H9 (cell line): Measurements from ENCODE around the gene ADAM23. TPM values are rescaled to one million over a fixed set of nuclear protein-coding genes. Genes with fewer than 3 reads are reported as not detected.

ENCODE experiments used
- DNase-seq: peaks from one replicate; pipeline ENCODE4 v3.0.0-alpha.2; 2017
- H2AFZ ChIP-seq: one replicate; pipeline ENCODE4 v1.6.1; 2013; ENCODE audit warnings: mild to moderate bottlenecking, low read length, control low read depth, moderate library complexity
- H2AK5ac ChIP-seq: 2 replicates; pipeline ENCODE4 v1.6.1; 2013; ENCODE audit warnings: low read length, control low read depth, mixed read lengths; ENCODE audit not compliant: insufficient read length
- H2BK120ac ChIP-seq: one replicate; pipeline ENCODE4 v1.6.1; 2013; ENCODE audit warnings: low read depth, mild to moderate bottlenecking, low read length, control low read depth, inconsistent platforms; ENCODE audit not compliant: poor library complexity, severe bottlenecking
- H2BK12ac ChIP-seq: 2 replicates; pipeline ENCODE4 v1.6.1; 2013; ENCODE audit warnings: low read length, control low read depth, mixed read lengths, low read depth; ENCODE audit not compliant: insufficient read length
- H2BK15ac ChIP-seq: 2 replicates; pipeline ENCODE4 v1.6.1; 2013; ENCODE audit warnings: low read depth, low read length, control low read depth
- H2BK20ac ChIP-seq: one replicate; pipeline ENCODE4 v1.6.1; 2013; ENCODE audit warnings: low read depth, mild to moderate bottlenecking, low read length, control low read depth, inconsistent platforms; ENCODE audit not compliant: poor library complexity, severe bottlenecking
- H2BK5ac ChIP-seq: 2 replicates; pipeline ENCODE4 v1.6.1; 2013; ENCODE audit warnings: low read length, control low read depth, mixed read lengths; ENCODE audit not compliant: insufficient read length
- H3K14ac ChIP-seq: 2 replicates; pipeline ENCODE4 v1.6.1; 2013; ENCODE audit warnings: low read length, control low read depth; ENCODE audit not compliant: insufficient read depth
- H3K18ac ChIP-seq: 2 replicates; pipeline ENCODE4 v1.6.1; 2013; ENCODE audit warnings: low read depth, mild to moderate bottlenecking, mixed read lengths, low read length, control low read depth; ENCODE audit not compliant: insufficient read length
- H3K23ac ChIP-seq: 2 replicates; pipeline ENCODE4 v1.6.1; 2013; ENCODE audit warnings: low read length, control low read depth, mixed read lengths, low read depth; ENCODE audit not compliant: insufficient read length
- H3K23me2 ChIP-seq: 2 replicates; pipeline ENCODE4 v1.6.1; 2013; ENCODE audit warnings: low read depth, mild to moderate bottlenecking, mixed read lengths, low read length, control low read depth; ENCODE audit not compliant: insufficient read length, poor library complexity, severe bottlenecking
- H3K27ac ChIP-seq: 2 replicates; pipeline ENCODE4 v1.5.1; 2013; ENCODE audit warnings: low read length, control low read depth, mixed read lengths, low read depth; ENCODE audit not compliant: insufficient read length
- H3K27me3 ChIP-seq: 2 replicates; pipeline ENCODE4 v1.6.1; 2013; ENCODE audit warnings: low read length, control low read depth, inconsistent platforms; ENCODE audit not compliant: insufficient read depth
- H3K4ac ChIP-seq: 2 replicates; pipeline ENCODE4 v1.6.1; 2013; ENCODE audit warnings: low read depth, mild to moderate bottlenecking, control low read depth, inconsistent platforms, low read length, moderate library complexity
- H3K4me1 ChIP-seq: 2 replicates; pipeline ENCODE4 v1.6.1; 2013; ENCODE audit warnings: low read length, control low read depth, inconsistent platforms; ENCODE audit not compliant: insufficient read depth
- H3K4me2 ChIP-seq: 2 replicates; pipeline ENCODE4 v1.6.1; 2013; ENCODE audit warnings: low read length, control low read depth, mixed read lengths; ENCODE audit not compliant: insufficient read length, insufficient read depth
- H3K56ac ChIP-seq: 2 replicates; pipeline ENCODE4 v1.6.1; 2013; ENCODE audit warnings: low read depth, mild to moderate bottlenecking, mixed read lengths, low read length, control low read depth; ENCODE audit not compliant: insufficient read length
- H3K79me1 ChIP-seq: 2 replicates; pipeline ENCODE4 v1.6.1; 2013; ENCODE audit warnings: low read depth, mild to moderate bottlenecking, moderate library complexity, low read length, control low read depth, inconsistent platforms; ENCODE audit not compliant: insufficient read depth, poor library complexity, severe bottlenecking
- H3K79me2 ChIP-seq: 2 replicates; pipeline ENCODE4 v1.6.1; 2013; ENCODE audit warnings: low read length, control low read depth, inconsistent platforms; ENCODE audit not compliant: insufficient read depth
- H3K9ac ChIP-seq: 2 replicates; pipeline ENCODE4 v1.6.1; 2013; ENCODE audit warnings: low read length, control low read depth, mixed read lengths; ENCODE audit not compliant: insufficient read length; ENCODE audit errors: extremely low read depth
- H3K9me3 ChIP-seq: one replicate; pipeline ENCODE4 v1.6.1; 2013; ENCODE audit warnings: low read depth, low read length, inconsistent platforms; ENCODE audit not compliant: control insufficient read depth
- H3T11ph ChIP-seq: one replicate; pipeline ENCODE4 v1.6.1; 2013; ENCODE audit warnings: mild to moderate bottlenecking, low read length, control low read depth, inconsistent platforms
- H4K20me1 ChIP-seq: one replicate; pipeline ENCODE4 v1.6.1; 2013; ENCODE audit not compliant: control insufficient read depth, insufficient read length, insufficient read depth
- H4K5ac ChIP-seq: 2 replicates; pipeline ENCODE4 v1.6.1; 2013; ENCODE audit warnings: low read depth, mild to moderate bottlenecking, mixed read lengths, low read length, control low read depth; ENCODE audit not compliant: insufficient read length
- H4K8ac ChIP-seq: replicated peaks from 2 replicates; pipeline ENCODE4 v1.6.1; 2013; ENCODE audit warnings: low read length, control low read depth, mixed read lengths, low read depth; ENCODE audit not compliant: insufficient read length
- H4K91ac ChIP-seq: 2 replicates; pipeline ENCODE4 v1.6.1; 2013; ENCODE audit warnings: low read depth, mild to moderate bottlenecking, moderate library complexity, mixed read lengths, low read length, control low read depth; ENCODE audit not compliant: insufficient read length
- H3K27ac Mint-ChIP-seq, 3 experiments: 2 replicates in 2 of 3; 3 replicates in 1 of 3; pipeline ENCODE4 v1.8.0; 2020 to 2021; ENCODE audit warnings: mixed read lengths in 3 of 3, mild to moderate bottlenecking in 1 of 3, moderate library complexity in 1 of 3
- H3K27me3 Mint-ChIP-seq: 2 replicates; pipeline ENCODE4 v1.8.0; 2021; ENCODE audit warnings: low read depth, mild to moderate bottlenecking, moderate library complexity, mixed read lengths
- H3K36me3 Mint-ChIP-seq, 3 experiments: 2 replicates in 2 of 3; 3 replicates in 1 of 3; pipeline ENCODE4 v1.8.0; 2020 to 2021; ENCODE audit warnings: low read depth in 3 of 3, mixed read lengths in 3 of 3; ENCODE audit not compliant: insufficient read depth in 1 of 3
- H3K4me1 Mint-ChIP-seq, 2 experiments: 2 replicates each; pipeline ENCODE4 v1.8.0; 2020; ENCODE audit warnings: mixed read lengths in 2 of 2
- H3K4me3 Mint-ChIP-seq, 2 experiments: 2 replicates in 1 of 2; 3 replicates in 1 of 2; pipeline ENCODE4 v1.8.0; 2020 to 2021; ENCODE audit warnings: mild to moderate bottlenecking in 2 of 2, mixed read lengths in 2 of 2, moderate library complexity in 1 of 2
- H3K9me3 Mint-ChIP-seq, 2 experiments: 2 replicates in 1 of 2; 3 replicates in 1 of 2; pipeline ENCODE4 v1.8.0; 2020; ENCODE audit warnings: mild to moderate bottlenecking in 2 of 2, mixed read lengths in 2 of 2, moderate library complexity in 1 of 2
- CTCF ChIP-seq: fragments of 200-600 bp; sonication (generic); conservative IDR thresholded peaks from 3 replicates; pipeline ENCODE4 v1.8.0; 2021; ENCODE audit warnings: antibody characterized with exemption, mild to moderate bottlenecking
- WGBS: extraction: QIAGEN DNeasy Blood & Tissue Kit; methylation state at CpG from one replicate; pipeline ENCODE4 v1.1.7; 2013; ENCODE audit warnings: missing lambda C conversion rate, low lambda C conversion rate, mixed read lengths; ENCODE audit not compliant: insufficient read length; ENCODE audit errors: extremely low coverage; 5-methylcytosine and 5-hydroxymethylcytosine counted together
- total RNA-seq: library from RNA; stranded (reverse); gene quantifications from 2 replicates; pipeline ENCODE4 v1.2.1, GENCODE V29; 2021

The ADAM23 gene
- total RNA-seq, 1 experiment from 2014 or later = 21.4 TPM

GRCh38 chr2:206435742-206436141 lies 7.6 kb upstream of the ADAM23 start:
- Histone ChIP-seq H2BK120ac (no peak overlapping the region), H2BK20ac (no peak overlapping the region), H3K18ac (no peak overlapping the region), H3K14ac (no peak overlapping the region), H3K9me3 (no peaks in the 10 kb centered on the region), H3K79me2 (no peaks in the 10 kb centered on the region), H3T11ph (no peak overlapping the region), H3K79me1 (no peaks in the 10 kb centered on the region), H3K9ac (no peak overlapping the region), H3K56ac (no peak overlapping the region), H2AFZ (no peak overlapping the region), H2BK5ac (no peak overlapping the region), H3K4me1 (no peaks in the 10 kb centered on the region), H3K4me2 (no peak overlapping the region), H4K8ac (no peak overlapping the region), H4K91ac (no peak overlapping the region), H3K23ac (no peak overlapping the region), H3K27me3 (no peaks in the 10 kb centered on the region), H3K27ac (no peak overlapping the region), H2AK5ac (no peak overlapping the region), H3K23me2 (no peaks in the 10 kb centered on the region), H2BK15ac (no peak overlapping the region), H4K5ac (no peak overlapping the region), H2BK12ac (no peak overlapping the region), H4K20me1 (no peaks in the 10 kb centered on the region), H3K4ac (no peak overlapping the region)
- H3K27me3 Mint-ChIP-seq = peaks cover 4% of the 10 kb centered on the region
- no peaks in the 10 kb centered on the region for H3K36me3 Mint-ChIP-seq
- no peak for TF ChIP-seq CTCF
- no peak overlapping the region for H3K27ac Mint-ChIP-seq
- H3K4me1 Mint-ChIP-seq = peaks cover 18 to 28% of the 10 kb centered on the region in 2 experiments
- WGBS = no CpG with 5 or more reads among the region's 3 CpGs
- no peaks in the 10 kb centered on the region for H3K9me3 Mint-ChIP-seq
- DNase-seq = no peak
- H3K4me3 Mint-ChIP-seq = no peak overlapping the region
